ENCODE data around the gene FGGY. TPM values are rescaled to one million over a fixed set of nuclear protein-coding genes. Genes with fewer than 3 reads are reported as not detected.

FGGY gene
- total RNA-seq, 1 experiment from 2014 or later: 6.4 TPM

- TF ChIP-seq CTCF (IDR thresholded peaks at IDR 0.05; ENCODE audit: insufficient read depth in 1 of 2, low read depth in 1 of 2, low read length in 1 of 2, severe bottlenecking in 1 of 2, unreplicated experiment in 1 of 2): no peak
- DNase-seq: no peak
- Histone ChIP-seq H3K4me3 (ENCODE audit: low read depth, low read length) (no peak overlapping the region), H3K4me1 (no peaks in the 10 kb centered on the region), H3K27me3 (replicated peaks; ENCODE audit: control insufficient read depth, insufficient read depth, low read length) (no peaks in the 10 kb centered on the region), H3K36me3 (ENCODE audit: control insufficient read depth, insufficient read depth, low read length) (no peaks in the 10 kb centered on the region), H3K9me3 (no peaks in the 10 kb centered on the region)
- POLR2A ChIA-PET: no interaction called here
- CTCF ChIA-PET: no interaction called here
- H3K36me3 Mint-ChIP-seq (ENCODE audit: insufficient read depth, unreplicated experiment): no peaks in the 10 kb centered on the region
- H3K27me3 Mint-ChIP-seq (ENCODE audit: insufficient read depth, unreplicated experiment): no peaks in the 10 kb centered on the region
- H3K9me3 Mint-ChIP-seq (ENCODE audit: unreplicated experiment): no peaks in the 10 kb centered on the region
- no TSS peak for BruUV-seq (replicated peaks)
- no peak overlapping the region for H3K4me3 Mint-ChIP-seq (ENCODE audit: unreplicated experiment)
- intact Hi-C loops (cut with micrococcal nuclease; ENCODE audit: unreplicated experiment): no loop called here
- H3K4me1 Mint-ChIP-seq (ENCODE audit: low read depth, unreplicated experiment): no peaks in the 10 kb centered on the region
- H3K27ac Mint-ChIP-seq (ENCODE audit: unreplicated experiment): no peak overlapping the region
These were observed 419.9 kb downstream of the FGGY start for GRCh38 chr1:59716832-59717231.

GRCh38 chr1:59718064-59718988 lies 421.4 kb downstream of the FGGY start:
- no peak for DNase-seq
- TF ChIP-seq CTCF (IDR thresholded peaks at IDR 0.05; ENCODE audit: insufficient read depth in 1 of 2, low read depth in 1 of 2, low read length in 1 of 2, severe bottlenecking in 1 of 2, unreplicated experiment in 1 of 2): no peak
- H3K27ac Mint-ChIP-seq (ENCODE audit: unreplicated experiment): no peak overlapping the region

GRCh38 chr1:59718989-59719360 lies 422.1 kb downstream of the FGGY start:
- intact Hi-C loops (cut with micrococcal nuclease; ENCODE audit: unreplicated experiment): no loop called here

More at GRCh38 chr1:59718064-59718988, 421.4 kb downstream of the FGGY start:
- BruUV-seq (replicated peaks): no TSS peak
- Histone ChIP-seq H3K4me3 (ENCODE audit: low read depth, low read length) (no peak overlapping the region), H3K9me3 (no peaks in the 10 kb centered on the region), H3K36me3 (ENCODE audit: control insufficient read depth, insufficient read depth, low read length) (no peaks in the 10 kb centered on the region), H3K27me3 (replicated peaks; ENCODE audit: control insufficient read depth, insufficient read depth, low read length) (no peaks in the 10 kb centered on the region), H3K4me1 (no peaks in the 10 kb centered on the region)
- Mint-ChIP-seq H3K4me3 (ENCODE audit: unreplicated experiment) (no peak overlapping the region), H3K4me1 (ENCODE audit: low read depth, unreplicated experiment) (no peaks in the 10 kb centered on the region), H3K27me3 (ENCODE audit: insufficient read depth, unreplicated experiment) (no peaks in the 10 kb centered on the region), H3K9me3 (ENCODE audit: unreplicated experiment) (no peaks in the 10 kb centered on the region), H3K36me3 (ENCODE audit: insufficient read depth, unreplicated experiment) (no peaks in the 10 kb centered on the region)
- ChIA-PET CTCF (no interaction called here), POLR2A (no interaction called here)
- intact Hi-C loops (cut with micrococcal nuclease; ENCODE audit: unreplicated experiment): no loop called here

More at GRCh38 chr1:59718989-59719360, 422.1 kb downstream of the FGGY start:
- DNase-seq: no peak
- ChIA-PET POLR2A (no interaction called here), CTCF (no interaction called here)
- Mint-ChIP-seq H3K4me3 (ENCODE audit: unreplicated experiment) (no peak overlapping the region), H3K4me1 (ENCODE audit: low read depth, unreplicated experiment) (no peaks in the 10 kb centered on the region), H3K36me3 (ENCODE audit: insufficient read depth, unreplicated experiment) (no peaks in the 10 kb centered on the region), H3K27me3 (ENCODE audit: insufficient read depth, unreplicated experiment) (no peaks in the 10 kb centered on the region), H3K9me3 (ENCODE audit: unreplicated experiment) (no peaks in the 10 kb centered on the region), H3K27ac (ENCODE audit: unreplicated experiment) (no peak overlapping the region)
- Histone ChIP-seq H3K4me3 (ENCODE audit: low read depth, low read length) (no peak overlapping the region), H3K27me3 (replicated peaks; ENCODE audit: control insufficient read depth, insufficient read depth, low read length) (no peaks in the 10 kb centered on the region), H3K36me3 (ENCODE audit: control insufficient read depth, insufficient read depth, low read length) (no peaks in the 10 kb centered on the region), H3K4me1 (no peaks in the 10 kb centered on the region), H3K9me3 (no peaks in the 10 kb centered on the region)
- BruUV-seq (replicated peaks): no TSS peak
- TF ChIP-seq CTCF (IDR thresholded peaks at IDR 0.05; ENCODE audit: insufficient read depth in 1 of 2, low read depth in 1 of 2, low read length in 1 of 2, severe bottlenecking in 1 of 2, unreplicated experiment in 1 of 2): no peak

Measured in Caco-2 (cell line).